Measurements from ENCODE around the gene EHD4.

Gene EHD4

GRCh38 chr15:41871175-41871905 is 101.0 kb downstream of the EHD4 start:
- Mint-ChIP-seq H3K27ac (no peak overlapping the region), H3K4me1 (peaks cover 45% of the 10 kb centered on the region), H3K9me3 (no peaks in the 10 kb centered on the region), H3K4me3 (no peak overlapping the region), H3K36me3 (ENCODE audit: low read depth) (no peaks in the 10 kb centered on the region), H3K27me3 (ENCODE audit: low read depth, poor library complexity) (peaks cover 19% of the 10 kb centered on the region)
- no peak for TF ChIP-seq CTCF (IDR thresholded peaks at IDR 0.05)
- DNase-seq: no peak

DNA sequence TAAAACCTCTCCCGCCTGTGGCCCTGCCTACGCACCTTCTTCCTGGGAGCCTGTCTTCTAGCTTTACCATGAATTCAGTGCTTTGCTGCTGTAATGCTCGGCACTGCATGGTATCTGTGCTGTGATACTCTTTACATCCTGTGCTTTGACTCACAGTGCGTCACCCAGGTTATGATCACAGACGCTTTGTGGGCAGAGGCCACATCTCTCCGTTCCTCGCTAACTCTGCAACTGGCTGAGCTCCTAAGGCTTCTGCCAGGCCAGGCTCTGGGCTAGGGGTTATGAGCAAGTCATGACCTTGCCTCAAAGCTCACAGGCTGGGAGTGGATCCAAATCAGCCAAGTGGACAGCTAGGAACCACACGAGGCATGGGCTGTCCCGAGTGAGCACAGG is 101.7 kb downstream of the EHD4 start:
- TF ChIP-seq CTCF (IDR thresholded peaks at IDR 0.05): no peak
- Mint-ChIP-seq H3K9me3 (no peaks in the 10 kb centered on the region), H3K27ac (peak overlapping the region; percentile 93), H3K4me1 (peaks cover 44% of the 10 kb centered on the region), H3K4me3 (no peak overlapping the region), H3K36me3 (ENCODE audit: low read depth) (no peaks in the 10 kb centered on the region), H3K27me3 (ENCODE audit: low read depth, poor library complexity) (peaks cover 19% of the 10 kb centered on the region)
- no peak for DNase-seq

- no peak for TF ChIP-seq CTCF (IDR thresholded peaks at IDR 0.05)
- H3K36me3 Mint-ChIP-seq (ENCODE audit: low read depth): no peaks in the 10 kb centered on the region
- peaks cover 45% of the 10 kb centered on the region for H3K4me1 Mint-ChIP-seq
- H3K9me3 Mint-ChIP-seq: no peaks in the 10 kb centered on the region
- no peak for DNase-seq
- peak overlapping the region; percentile 93 for H3K27ac Mint-ChIP-seq
- peaks cover 15% of the 10 kb centered on the region for H3K27me3 Mint-ChIP-seq (ENCODE audit: low read depth, poor library complexity)
- H3K4me3 Mint-ChIP-seq: no peak overlapping the region
Measured at GRCh38 chr15:41869770-41870688, 102.3 kb downstream of the EHD4 start.

- peaks cover 51% of the 10 kb centered on the region for H3K4me1 Mint-ChIP-seq
- DNase-seq: no peak
- peaks cover 17% of the 10 kb centered on the region for H3K27me3 Mint-ChIP-seq (ENCODE audit: low read depth, poor library complexity)
- TF ChIP-seq CTCF (IDR thresholded peaks at IDR 0.05): no peak
- no peaks in the 10 kb centered on the region for H3K36me3 Mint-ChIP-seq (ENCODE audit: low read depth)
- H3K27ac Mint-ChIP-seq: no peak overlapping the region
- H3K9me3 Mint-ChIP-seq: no peaks in the 10 kb centered on the region
- no peak overlapping the region for H3K4me3 Mint-ChIP-seq
Measured at GRCh38 chr15:41868321-41868720, 104.0 kb downstream of the EHD4 start.

GRCh38 chr15:41866872-41867579 is 105.3 kb downstream of the EHD4 start:
- H3K27me3 Mint-ChIP-seq (ENCODE audit: low read depth, poor library complexity): peaks cover 5% of the 10 kb centered on the region
- no peaks in the 10 kb centered on the region for H3K36me3 Mint-ChIP-seq (ENCODE audit: low read depth)
- H3K4me1 Mint-ChIP-seq: peaks cover 63% of the 10 kb centered on the region
- H3K4me3 Mint-ChIP-seq: peak overlapping the region; percentile 64
- DNase-seq: no peak
- no peak for TF ChIP-seq CTCF (IDR thresholded peaks at IDR 0.05)
- peak overlapping the region; percentile 83 for H3K27ac Mint-ChIP-seq
- no peaks in the 10 kb centered on the region for H3K9me3 Mint-ChIP-seq
